Activated CD8-positive, alpha-beta memory T cell treated with anti-CD3 and anti-CD28 coated beads, Interleukin-2, amount 10 ng/mL, durations not matched to agents 7 days and 5 days (primary cell): ENCODE results near the gene RAB19. TPM values are rescaled to one million over a fixed set of nuclear protein-coding genes. Genes with fewer than 3 reads are reported as not detected.

ENCODE experiments used
- ATAC-seq: fragments of 150-1000 bp; cut with Tn5 transposase; one replicate; pipeline ENCODE4 v1.10.0; 2021; ENCODE audit warnings: moderate library complexity
- CTCF ChIA-PET: fragments of 350-600 bp; sonication (Branson Sonifier 250); formaldehyde crosslinking; loops from one replicate; lab custom pipeline; 2021; ENCODE audit warnings: antibody characterized with exemption; lab: Charles Lee
- DNase-seq: peaks from one replicate; pipeline ENCODE4 v3.0.0-alpha.2; 2020
- H3K27ac Mint-ChIP-seq: one replicate; pipeline ENCODE4 v1.8.0; 2021; ENCODE audit warnings: mild to moderate bottlenecking, mixed read lengths
- H3K27me3 Mint-ChIP-seq: one replicate; pipeline ENCODE4 v1.8.0; 2021; ENCODE audit warnings: mixed read lengths
- H3K36me3 Mint-ChIP-seq: one replicate; pipeline ENCODE4 v1.8.0; 2021; ENCODE audit warnings: mild to moderate bottlenecking, mixed read lengths
- H3K4me1 Mint-ChIP-seq: one replicate; pipeline ENCODE4 v1.8.0; 2021; ENCODE audit warnings: mixed read lengths
- H3K4me3 Mint-ChIP-seq: one replicate; pipeline ENCODE4 v1.8.0; 2021; ENCODE audit warnings: mild to moderate bottlenecking, moderate library complexity, mixed read lengths
- H3K9me3 Mint-ChIP-seq: one replicate; pipeline ENCODE4 v1.8.0; 2022; ENCODE audit warnings: low read depth, mixed read lengths
- total RNA-seq, 2 experiments: library from RNA; stranded (reverse); gene quantifications; one replicate each; pipeline ENCODE4 v1.2.3, GENCODE V29; 2021

RAB19 gene, protein sequence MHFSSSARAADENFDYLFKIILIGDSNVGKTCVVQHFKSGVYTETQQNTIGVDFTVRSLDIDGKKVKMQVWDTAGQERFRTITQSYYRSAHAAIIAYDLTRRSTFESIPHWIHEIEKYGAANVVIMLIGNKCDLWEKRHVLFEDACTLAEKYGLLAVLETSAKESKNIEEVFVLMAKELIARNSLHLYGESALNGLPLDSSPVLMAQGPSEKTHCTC
- total RNA-seq, result 1 to 10 TPM; 5.0 to 7.3 TPM

DNA sequence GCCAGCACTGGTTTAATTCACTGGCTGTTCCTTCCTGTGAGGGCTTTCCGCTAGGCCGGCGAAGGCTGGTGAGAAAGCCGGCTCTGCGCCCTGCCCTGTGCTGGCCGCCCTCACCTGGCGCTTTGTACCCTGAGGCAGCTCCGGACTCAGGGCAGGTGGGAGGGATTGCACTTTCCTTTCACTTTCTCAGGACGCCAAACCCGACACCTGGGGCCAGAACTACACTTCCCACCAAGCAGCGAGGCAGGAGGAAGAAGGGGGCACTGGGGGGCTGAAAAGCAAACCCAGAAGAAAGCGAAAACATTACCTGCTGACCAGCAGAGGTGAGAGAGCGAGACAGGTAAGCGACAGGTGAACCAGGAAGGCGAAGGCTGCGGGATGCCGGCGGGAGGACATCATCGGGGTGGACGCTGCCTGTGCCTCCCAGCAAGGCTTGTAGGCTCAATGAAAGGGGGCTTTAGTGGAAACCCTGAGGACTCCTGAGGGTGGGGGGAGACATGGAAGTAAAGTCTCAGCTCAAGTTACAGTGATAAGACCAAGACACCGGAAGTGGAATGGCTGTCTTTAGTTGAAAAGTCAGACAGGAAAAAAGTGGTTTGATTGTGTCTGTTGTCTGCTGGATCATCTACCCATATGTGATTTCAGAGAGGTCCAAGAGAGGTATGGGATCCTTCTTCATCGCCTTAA, at the start of gene RAB19:
TSS of gene RAB19 (plus strand) at position 181 of the 687 bp plus-strand sequence. CDS start 3,589 bp downstream, outside the sequence.
- CTCF ChIA-PET, result no interaction called here
- peaks cover 17% of the 10 kb centered on the region for H3K36me3 Mint-ChIP-seq
- peak; percentile 81 for ATAC-seq
- peaks cover 38% of the 10 kb centered on the region for H3K4me1 Mint-ChIP-seq
- peak within 1 kb of the TSS; percentile 93 for H3K4me3 Mint-ChIP-seq
- peak; percentile 73 for DNase-seq
- peak within 1 kb of the TSS; percentile 98 for H3K27ac Mint-ChIP-seq
- no peaks in the 10 kb centered on the region for H3K27me3 Mint-ChIP-seq
- H3K9me3 Mint-ChIP-seq, result no peaks in the 10 kb centered on the region

DNA sequence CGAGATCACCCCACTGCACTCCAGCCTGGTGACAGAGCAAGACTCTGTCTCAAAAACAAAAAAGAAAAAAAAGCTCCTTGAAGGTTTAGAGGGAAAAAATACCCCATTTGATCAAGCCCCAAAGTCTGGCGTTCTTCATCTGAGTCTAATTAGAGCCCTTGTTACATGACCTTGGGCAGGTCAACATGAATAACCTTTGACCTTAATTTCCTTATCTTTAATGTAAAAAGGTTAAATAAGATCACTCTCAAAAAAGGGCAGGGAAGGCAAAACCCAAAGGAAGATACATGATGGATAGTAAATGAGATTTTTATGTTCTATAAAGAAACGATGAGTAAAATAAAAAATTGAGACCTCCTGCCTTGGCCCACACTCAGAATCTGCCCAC, 45.8 kb upstream of the RAB19 start:
- no peak for ATAC-seq
- H3K4me1 Mint-ChIP-seq, result peaks cover 40% of the 10 kb centered on the region
- CTCF ChIA-PET, result interaction anchor here (1.9 kb wide), 1 partner anchor 19 kb away, joined by 5 read pairs; no protein-coding TSS in a partner anchor
- peaks cover 37% of the 10 kb centered on the region for H3K36me3 Mint-ChIP-seq
- H3K4me3 Mint-ChIP-seq, result peak overlapping the region; percentile 74
- H3K27me3 Mint-ChIP-seq, result no peaks in the 10 kb centered on the region
- no peak for DNase-seq
- peak overlapping the region; percentile 99 for H3K27ac Mint-ChIP-seq
- no peaks in the 10 kb centered on the region for H3K9me3 Mint-ChIP-seq

DNA sequence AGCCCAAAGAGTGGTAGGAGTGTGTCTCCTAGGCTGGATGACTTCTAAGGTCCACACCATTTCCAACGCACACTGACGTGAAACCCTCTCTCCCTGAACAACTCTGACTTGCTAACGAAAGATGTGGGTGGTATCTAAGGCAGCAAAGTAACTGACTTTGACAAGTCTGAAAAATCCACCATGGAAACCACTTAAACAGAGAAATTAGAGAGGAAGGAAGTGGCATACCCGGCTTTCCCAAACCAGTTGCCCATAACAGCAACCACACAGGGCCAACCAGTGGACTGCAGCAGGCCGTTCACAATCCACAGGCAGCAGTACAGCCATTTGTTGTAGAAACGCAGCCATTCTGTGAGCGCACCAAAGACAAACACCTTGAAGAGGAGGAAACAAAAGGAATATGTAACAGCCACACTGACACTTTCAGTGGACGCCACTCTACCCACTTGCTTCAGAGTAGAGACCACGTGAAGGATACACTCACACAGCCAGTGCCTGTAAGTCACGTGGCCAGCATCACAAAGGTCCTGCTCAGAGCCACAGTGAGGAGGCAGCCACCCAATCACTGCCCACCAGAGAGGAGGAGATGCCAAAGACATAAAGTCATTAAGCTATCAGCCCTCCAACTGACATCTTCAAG, 45.3 kb upstream of the RAB19 start:
- Mint-ChIP-seq H3K9me3 (no peaks in the 10 kb centered on the region), H3K27me3 (no peaks in the 10 kb centered on the region), H3K4me1 (peaks cover 40% of the 10 kb centered on the region), H3K36me3 (peaks cover 35% of the 10 kb centered on the region), H3K27ac (peak overlapping the region; percentile 99), H3K4me3 (peak overlapping the region; percentile 74)
- peak; percentile 82 for DNase-seq
- CTCF ChIA-PET, result interaction anchor here (0.7 to 2.7 kb wide), 3 partner anchors 18 to 1151 kb away, joined by 3 to 17 read pairs (median 4); partner anchors contain the start of gene KDM7A
- ATAC-seq, result peak; percentile 78

DNA sequence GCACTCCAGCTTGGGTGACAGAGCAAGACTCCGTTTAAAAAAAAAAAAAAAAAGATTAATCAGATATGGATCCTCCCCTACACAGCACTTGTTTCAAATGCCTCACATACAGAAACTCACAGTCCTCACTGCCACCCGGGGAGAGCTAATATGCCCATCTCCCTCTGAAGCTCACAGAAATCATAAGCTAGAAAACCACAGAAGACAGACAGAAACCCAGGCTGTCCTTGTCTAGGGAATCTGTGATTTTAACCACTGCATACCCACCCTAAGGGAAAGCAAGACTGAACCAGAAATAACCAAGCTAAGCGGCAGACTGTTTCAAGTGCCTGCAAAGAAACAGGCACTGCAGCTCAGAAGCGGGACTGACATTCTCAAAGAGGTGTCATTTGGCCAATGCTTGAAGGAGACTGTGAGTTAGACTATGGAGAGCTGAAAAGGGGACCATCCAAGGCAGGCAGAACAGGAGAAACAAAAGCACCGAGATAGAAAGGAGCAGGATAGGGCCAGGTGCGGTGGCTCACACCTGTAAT, 43.1 kb upstream of the RAB19 start:
- DNase-seq, result peak; percentile 42
- ATAC-seq, result peak; percentile 16
- Mint-ChIP-seq H3K36me3 (peaks cover 34% of the 10 kb centered on the region), H3K9me3 (no peaks in the 10 kb centered on the region), H3K27ac (peak overlapping the region; percentile 99), H3K4me3 (no peak overlapping the region), H3K4me1 (peaks cover 41% of the 10 kb centered on the region), H3K27me3 (no peaks in the 10 kb centered on the region)
- CTCF ChIA-PET, result interaction anchor here (0.7 to 2.7 kb wide), 6 partner anchors 10 to 742 kb away, joined by 3 to 17 read pairs (median 3); no protein-coding TSS in a partner anchor

DNA sequence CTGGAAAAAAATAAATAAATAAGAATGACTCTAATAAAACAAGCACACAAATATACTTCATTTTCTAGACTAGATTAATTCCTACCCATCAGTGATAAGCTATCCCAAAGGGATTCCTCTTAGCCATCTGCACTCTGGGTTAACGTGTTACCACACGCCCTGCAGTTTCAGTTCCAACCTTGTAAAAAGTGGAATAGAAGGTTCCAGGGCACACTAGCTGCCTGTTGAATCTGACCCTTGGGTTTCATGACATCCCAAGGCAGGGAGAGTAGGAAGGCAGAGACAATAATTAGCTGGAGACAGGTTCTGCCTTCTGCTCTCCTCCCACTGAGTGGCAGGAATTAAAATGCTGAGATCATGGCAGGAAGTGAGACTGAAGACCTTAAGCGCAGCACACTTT, 39.0 kb upstream of the RAB19 start:
- ATAC-seq (no peak), DNase-seq (no peak)
- H3K4me3 Mint-ChIP-seq, result no peak overlapping the region
- no peaks in the 10 kb centered on the region for H3K9me3 Mint-ChIP-seq
- H3K4me1 Mint-ChIP-seq, result peaks cover 14% of the 10 kb centered on the region
- peaks cover 34% of the 10 kb centered on the region for H3K36me3 Mint-ChIP-seq
- H3K27me3 Mint-ChIP-seq, result no peaks in the 10 kb centered on the region
- CTCF ChIA-PET, result interaction anchor here (0.7 kb wide), 1 partner anchor 74 kb away, joined by 3 read pairs; no protein-coding TSS in a partner anchor
- peak overlapping the region; percentile 61 for H3K27ac Mint-ChIP-seq

DNA sequence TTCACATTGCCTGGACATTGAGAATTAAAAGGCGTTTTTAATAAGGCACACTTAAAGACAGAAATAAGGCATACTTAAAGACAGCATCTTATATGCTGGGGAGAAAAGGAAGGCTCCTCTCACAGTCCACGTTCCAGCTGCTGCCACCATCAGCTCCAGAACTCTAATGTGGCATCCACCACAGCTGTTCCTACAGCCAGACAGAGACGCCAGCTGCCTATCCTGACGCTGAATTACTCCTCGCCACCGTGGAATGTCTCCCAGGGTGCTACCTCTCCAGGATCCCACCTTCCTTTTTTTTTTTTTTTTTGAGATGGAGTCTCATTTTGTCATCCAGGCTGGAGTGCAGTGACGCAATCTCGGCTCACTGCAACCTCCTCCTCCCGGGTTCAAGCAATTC, 36.3 kb upstream of the RAB19 start:
- Mint-ChIP-seq H3K4me3 (no peak overlapping the region), H3K36me3 (peaks cover 35% of the 10 kb centered on the region), H3K27me3 (no peaks in the 10 kb centered on the region), H3K9me3 (no peaks in the 10 kb centered on the region), H3K27ac (no peak overlapping the region), H3K4me1 (peaks cover 16% of the 10 kb centered on the region)
- CTCF ChIA-PET, result no interaction called here
- ATAC-seq (no peak), DNase-seq (no peak)

DNA sequence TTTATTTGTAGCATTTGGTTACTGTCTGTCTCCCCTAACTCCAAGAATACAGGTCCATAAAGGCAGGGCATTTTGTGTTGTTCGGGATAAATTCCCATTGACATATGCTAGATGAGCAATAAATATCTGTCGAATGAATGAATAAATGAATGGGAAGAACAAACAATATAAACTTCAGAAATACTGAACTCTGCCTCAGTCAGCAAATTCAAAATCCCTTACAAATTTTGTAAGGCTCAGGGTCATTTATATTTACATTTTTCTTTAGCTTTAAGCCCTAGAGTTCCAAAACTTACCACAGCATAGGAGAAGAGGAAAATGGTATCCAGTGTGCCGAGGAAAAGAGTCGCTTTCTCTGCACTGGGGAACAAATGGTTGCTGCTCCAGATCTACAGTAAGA, 34.6 kb upstream of the RAB19 start:
- CTCF ChIA-PET, result interaction anchor here (1.1 kb wide), 1 partner anchor 10 kb away, joined by 3 read pairs; no protein-coding TSS in a partner anchor

DNA sequence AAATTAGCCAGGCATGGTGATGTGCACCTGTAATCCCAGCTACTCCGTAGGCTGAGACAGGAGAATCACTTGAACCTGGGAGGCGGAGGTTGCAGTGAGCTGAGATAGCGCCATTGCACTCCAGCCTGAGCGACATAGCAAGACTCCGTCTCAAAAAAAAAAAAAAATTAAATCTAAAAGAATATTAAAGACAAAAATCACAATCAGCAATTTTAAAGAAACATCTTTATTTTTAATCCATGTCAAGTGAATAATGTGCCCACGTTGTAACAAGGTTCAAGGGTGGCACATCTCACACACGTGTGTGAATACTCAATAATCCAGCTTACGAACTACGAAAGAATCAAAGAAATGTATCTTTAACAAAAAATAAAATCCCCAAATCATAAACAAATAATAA, 28.5 kb upstream of the RAB19 start:
- H3K36me3 Mint-ChIP-seq, result peaks cover 44% of the 10 kb centered on the region
- H3K9me3 Mint-ChIP-seq, result no peaks in the 10 kb centered on the region
- no peaks in the 10 kb centered on the region for H3K27me3 Mint-ChIP-seq
- CTCF ChIA-PET, result interaction anchor here (0.6 to 3.4 kb wide), 7 partner anchors 9 to 1533 kb away, joined by 3 to 17 read pairs (median 4); no protein-coding TSS in a partner anchor
- ATAC-seq (no peak), DNase-seq (no peak)
- H3K4me3 Mint-ChIP-seq, result peak overlapping the region; percentile 73
- H3K4me1 Mint-ChIP-seq, result peaks cover 51% of the 10 kb centered on the region
- peak overlapping the region; percentile 95 for H3K27ac Mint-ChIP-seq

More for the DNA sequence above, 34.6 kb upstream of the RAB19 start:
- Mint-ChIP-seq H3K9me3 (no peaks in the 10 kb centered on the region), H3K36me3 (peaks cover 36% of the 10 kb centered on the region), H3K27me3 (no peaks in the 10 kb centered on the region), H3K4me1 (peaks cover 27% of the 10 kb centered on the region), H3K27ac (peak overlapping the region; percentile 10), H3K4me3 (no peak overlapping the region)
- ATAC-seq (no peak), DNase-seq (no peak)

DNA sequence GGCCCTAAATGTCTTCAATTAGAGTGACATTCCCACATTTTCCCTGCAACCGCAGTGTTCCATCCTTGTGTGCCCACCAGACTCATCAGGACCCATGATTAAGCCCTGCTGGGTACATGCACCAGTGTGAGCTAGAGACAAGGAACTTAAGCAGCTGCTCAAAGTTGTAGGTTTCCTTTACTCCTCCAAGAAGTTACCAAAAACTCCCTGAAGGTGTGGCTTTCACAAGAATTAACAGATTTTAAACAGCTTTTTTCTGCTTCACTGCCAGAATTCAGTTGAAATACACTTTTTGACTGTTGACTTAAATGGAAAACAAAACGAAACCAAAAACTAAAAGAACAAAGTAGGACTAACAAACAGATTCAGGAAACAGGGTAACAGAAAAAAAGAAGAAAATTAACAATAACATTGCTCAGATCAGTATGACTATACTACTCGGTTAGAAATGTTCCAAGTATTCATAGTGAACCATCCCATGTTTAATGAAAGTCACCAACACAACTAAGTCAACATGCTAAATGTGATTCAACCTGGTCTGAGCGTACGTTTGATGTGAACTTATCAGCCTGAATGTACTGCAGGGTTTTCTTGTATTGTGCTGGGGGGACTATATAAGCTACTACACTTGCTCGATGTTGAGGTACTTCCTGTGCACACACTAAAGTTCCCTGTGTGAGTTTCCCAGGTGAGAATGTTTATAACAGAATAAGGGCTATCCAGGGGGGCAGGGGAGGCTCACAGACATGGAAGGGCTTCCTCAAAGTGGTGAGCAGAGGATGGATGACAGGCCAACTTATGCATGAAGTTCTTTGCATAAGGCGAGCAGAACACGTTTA, 27.7 kb upstream of the RAB19 start:
- no peaks in the 10 kb centered on the region for H3K27me3 Mint-ChIP-seq
- peaks cover 43% of the 10 kb centered on the region for H3K36me3 Mint-ChIP-seq
- no peaks in the 10 kb centered on the region for H3K9me3 Mint-ChIP-seq
- H3K4me3 Mint-ChIP-seq, result peak overlapping the region; percentile 73
- CTCF ChIA-PET, result interaction anchor here (0.5 to 3.4 kb wide), 10 partner anchors 9 to 198 kb away, joined by 3 to 17 read pairs (median 4); partner anchors contain the start of gene MKRN1
- ATAC-seq, result peak; percentile 85
- peaks cover 49% of the 10 kb centered on the region for H3K4me1 Mint-ChIP-seq
- peak overlapping the region; percentile 95 for H3K27ac Mint-ChIP-seq
- DNase-seq, result peak; percentile 51

DNA sequence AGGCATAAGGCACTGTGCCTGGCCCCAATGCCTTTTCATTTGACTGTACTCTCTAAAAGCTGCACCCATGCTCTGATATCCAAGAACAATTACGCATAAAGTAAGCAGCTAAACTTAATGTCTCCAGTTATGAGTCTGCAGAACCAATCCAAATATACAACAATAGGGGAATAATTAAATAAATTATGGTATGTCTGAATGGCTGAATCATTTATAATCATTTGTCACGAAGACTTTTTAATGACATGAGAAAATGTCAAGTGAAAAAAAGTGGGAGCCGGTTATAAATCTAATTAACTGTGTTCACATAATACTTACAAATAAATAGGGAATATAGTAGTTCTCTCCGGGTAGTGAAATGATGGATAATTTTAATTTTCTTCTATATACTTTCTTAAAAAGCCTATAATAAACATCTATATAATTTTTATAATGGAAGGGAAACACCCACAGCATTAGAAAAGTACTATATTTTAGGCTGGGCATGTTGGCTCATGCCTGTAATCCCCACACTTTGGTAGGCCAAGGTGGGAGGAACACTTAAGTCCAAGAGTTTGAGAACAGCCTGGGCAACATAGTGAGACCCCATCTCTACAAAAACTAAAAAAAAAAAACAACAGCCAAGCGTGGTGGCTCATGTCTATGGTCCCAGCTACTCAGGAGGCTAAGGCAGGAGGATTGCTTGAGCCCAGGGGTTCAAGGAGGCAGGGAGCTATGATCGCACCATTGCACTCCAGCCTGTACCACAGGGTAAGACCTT, 19.7 kb upstream of the RAB19 start:
- peaks cover 27% of the 10 kb centered on the region for H3K4me1 Mint-ChIP-seq
- DNase-seq, result no peak
- CTCF ChIA-PET, result interaction anchor here (0.9 to 2.2 kb wide), 4 partner anchors 8 to 13 kb away, joined by 3 to 8 read pairs (median 6); partner anchors contain the start of gene SLC37A3
- H3K27ac Mint-ChIP-seq, result no peak overlapping the region
- no peak overlapping the region for H3K4me3 Mint-ChIP-seq
- no peaks in the 10 kb centered on the region for H3K27me3 Mint-ChIP-seq
- ATAC-seq, result no peak
- no peaks in the 10 kb centered on the region for H3K9me3 Mint-ChIP-seq
- H3K36me3 Mint-ChIP-seq, result peaks cover 32% of the 10 kb centered on the region

DNA sequence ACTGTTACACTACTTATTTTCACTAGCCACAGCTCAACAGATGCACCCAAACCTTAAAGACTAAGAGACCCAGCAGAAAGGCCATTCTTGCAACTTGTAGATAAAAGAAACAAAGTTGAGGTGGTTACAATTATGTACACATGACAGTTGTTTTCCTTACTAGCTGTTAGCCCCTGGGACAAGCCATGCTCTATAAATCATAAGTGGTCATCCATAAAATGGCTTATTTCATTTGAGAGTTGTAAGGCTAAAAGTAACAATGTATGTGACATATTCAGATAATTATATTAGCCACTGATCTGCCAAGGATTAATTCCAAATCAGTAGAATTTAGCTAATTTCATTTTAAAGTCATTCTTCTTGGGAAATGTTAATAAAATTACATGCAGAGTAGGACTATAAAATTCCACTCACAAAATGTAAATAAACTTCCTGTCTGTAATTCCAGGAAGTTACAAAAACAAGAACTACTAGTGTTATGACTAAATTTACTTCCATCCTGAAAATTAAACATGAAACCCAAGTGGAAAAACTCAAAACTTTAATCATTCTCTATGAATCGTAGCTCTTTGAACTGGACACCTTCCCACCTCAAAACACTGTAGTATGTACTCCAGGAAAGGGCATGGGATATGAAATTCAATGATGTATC, 18.8 kb upstream of the RAB19 start:
- Mint-ChIP-seq H3K27ac (peak overlapping the region; percentile 39), H3K9me3 (no peaks in the 10 kb centered on the region), H3K4me3 (no peak overlapping the region), H3K27me3 (no peaks in the 10 kb centered on the region), H3K4me1 (peaks cover 27% of the 10 kb centered on the region), H3K36me3 (peaks cover 26% of the 10 kb centered on the region)
- no peak for ATAC-seq
- CTCF ChIA-PET, result interaction anchor here (0.9 to 1.9 kb wide), 2 partner anchors 9 to 11 kb away, joined by 3 to 8 read pairs; no protein-coding TSS in a partner anchor
- no peak for DNase-seq
